ENCODE measurements around the gene KRTAP10-9.

KRTAP10-9 gene

GRCh38 chr21:44647222-44647552 lies 20.3 kb downstream of the KRTAP10-9 start:
- H3K27ac ChIP-seq, result no peak overlapping the region
- no peak for TF ChIP-seq CTCF (conservative IDR thresholded peaks at IDR 0.05)
- no peak for TF ChIP-seq ZFX (IDR thresholded peaks at IDR 0.05)

DNA sequence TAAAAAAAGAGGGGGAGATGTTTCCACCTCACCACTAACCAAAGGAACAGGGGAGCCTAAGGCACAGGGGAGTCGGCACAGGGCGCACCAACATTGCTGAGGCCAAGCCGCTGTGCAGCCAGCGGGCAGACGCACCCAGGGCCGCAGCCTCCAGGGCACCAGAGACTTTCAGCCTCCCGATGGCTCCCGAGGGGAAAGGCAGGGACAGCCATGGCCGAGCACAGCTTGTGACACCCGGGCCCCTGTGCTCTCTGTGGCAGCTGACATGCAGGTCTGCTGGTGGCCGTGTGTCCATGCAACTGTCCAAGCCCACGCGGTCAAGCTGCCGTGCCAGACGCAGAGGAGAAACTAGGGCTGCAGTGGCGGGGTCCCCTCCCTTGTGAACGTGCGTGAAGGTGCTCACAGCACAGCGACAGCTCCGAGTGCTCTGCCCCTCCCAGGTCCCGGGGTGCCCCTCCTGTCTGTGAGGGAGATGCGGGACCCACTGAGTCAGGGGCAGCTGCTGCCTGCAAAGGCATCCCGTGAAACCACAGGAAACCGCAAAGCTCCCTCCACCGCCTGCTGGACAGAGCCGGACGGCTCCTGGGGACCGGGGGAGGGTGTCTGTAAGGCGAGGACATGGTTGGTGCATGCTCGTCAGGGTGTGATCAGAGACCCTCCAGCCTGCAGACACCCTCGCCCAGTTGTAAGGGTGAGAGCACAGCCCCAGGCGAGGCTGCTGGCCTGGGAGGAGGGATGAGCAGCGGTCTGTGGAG lies 21.8 kb downstream of the KRTAP10-9 start:
- H3K27ac ChIP-seq, result no peak overlapping the region
- TF ChIP-seq ZFX (IDR thresholded peaks at IDR 0.05) (no peak), CTCF (conservative IDR thresholded peaks at IDR 0.05) (no peak)

- H3K27ac ChIP-seq, result no peak overlapping the region
- TF ChIP-seq ZFX (IDR thresholded peaks at IDR 0.05), result no peak
- TF ChIP-seq CTCF (conservative IDR thresholded peaks at IDR 0.05), result no peak
Observed at GRCh38 chr21:44649521-44650100, 22.7 kb downstream of the KRTAP10-9 start.

DNA sequence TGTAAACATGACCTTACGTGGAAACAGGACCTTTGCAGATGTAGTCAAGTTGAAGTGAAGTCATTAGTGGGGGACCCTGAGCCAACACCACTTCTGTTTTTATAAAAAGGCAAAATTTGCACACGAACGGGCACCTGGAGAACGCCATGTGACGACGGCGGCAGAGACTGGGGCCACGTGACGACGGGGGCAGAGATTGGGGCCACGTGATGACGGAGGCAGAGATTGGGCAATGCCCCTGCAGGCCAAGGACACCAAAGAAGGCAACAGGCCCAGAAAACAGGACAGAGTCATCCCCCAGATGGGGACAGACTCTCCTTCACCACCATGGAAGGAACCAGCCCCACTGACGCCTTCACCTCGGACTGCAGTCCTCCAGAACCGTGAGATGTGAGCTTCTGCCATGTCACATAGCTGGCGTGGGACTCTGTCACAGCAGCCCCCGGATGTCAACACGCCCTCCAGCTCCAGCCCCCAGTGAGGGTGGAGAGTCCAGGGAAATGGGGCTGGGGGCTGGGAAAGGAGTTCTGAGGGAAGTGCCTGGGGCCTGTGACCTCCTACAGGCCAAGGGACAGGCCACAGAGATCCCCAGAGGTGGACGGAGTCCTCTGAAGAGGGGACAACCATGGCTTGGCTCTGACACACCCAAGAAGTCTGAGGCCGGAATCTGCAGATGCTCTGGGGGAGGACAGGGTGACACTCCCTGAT lies 23.5 kb downstream of the KRTAP10-9 start:
- TF ChIP-seq ZFX (IDR thresholded peaks at IDR 0.05) (no peak), CTCF (conservative IDR thresholded peaks at IDR 0.05) (no peak)
- no peak overlapping the region for H3K27ac ChIP-seq

- no peak overlapping the region for H3K27ac ChIP-seq
- TF ChIP-seq ZFX (IDR thresholded peaks at IDR 0.05) (no peak), CTCF (conservative IDR thresholded peaks at IDR 0.05) (no peak)
Observed at GRCh38 chr21:44650973-44651675, 24.2 kb downstream of the KRTAP10-9 start.

- TF ChIP-seq CTCF (conservative IDR thresholded peaks at IDR 0.05), result no peak
- no peak for TF ChIP-seq ZFX (IDR thresholded peaks at IDR 0.05)
- H3K27ac ChIP-seq, result no peak overlapping the region
Observed at GRCh38 chr21:44653123-44653522, 26.2 kb downstream of the KRTAP10-9 start.
